Stimulated activated effector memory CD8-positive, alpha-beta T cell treated with anti-CD3 and anti-CD28 coated beads, Interleukin-12 subunit alpha, Interleukin-12 subunit beta, amount 100 ng/mL, for 72 hours (primary cell): ENCODE data around the gene HGS.
"Not testable (repeated sequence)": the region's sequence is repeated elsewhere in the genome, so short reads cannot be mapped to it uniquely, and the experiment has no call there.

ENCODE experiments used
- ATAC-seq: fragments of 150-1000 bp; cut with Tn5 transposase; 2 replicates; pipeline ENCODE4 v1.10.0; 2021
- DNase-seq, 2 donors: peaks; one replicate each; pipeline ENCODE4 v3.0.0; 2021 to 2022; ENCODE audit warnings: low spot score in 2 of 2
- H3K27ac Mint-ChIP-seq: one replicate; pipeline ENCODE4 v1.8.0; 2022; ENCODE audit warnings: mild to moderate bottlenecking, mixed read lengths
- H3K36me3 Mint-ChIP-seq: one replicate; pipeline ENCODE4 v1.8.0; 2022; ENCODE audit warnings: mild to moderate bottlenecking, mixed read lengths
- H3K4me1 Mint-ChIP-seq: one replicate; pipeline ENCODE4 v1.8.0; 2022; ENCODE audit warnings: mixed read lengths
- H3K4me3 Mint-ChIP-seq: one replicate; pipeline ENCODE4 v1.8.0; 2022; ENCODE audit warnings: mild to moderate bottlenecking, mixed read lengths
- H3K9me3 Mint-ChIP-seq: one replicate; pipeline ENCODE4 v1.8.0; 2022; ENCODE audit warnings: mixed read lengths

Gene HGS

GRCh38 chr17:81667754-81668153 is 16.1 kb upstream of the HGS start:
- peak overlapping the region; percentile 91 for H3K4me3 Mint-ChIP-seq
- peaks cover 86% of the 10 kb centered on the region for H3K36me3 Mint-ChIP-seq
- H3K4me1 Mint-ChIP-seq, result peaks cover 32% of the 10 kb centered on the region
- no peak for DNase-seq
- H3K9me3 Mint-ChIP-seq, result no peaks in the 10 kb centered on the region
- no peak for ATAC-seq
- H3K27ac Mint-ChIP-seq, result peak overlapping the region; percentile 96

- ATAC-seq, result no peak
- Mint-ChIP-seq H3K36me3 (peaks cover 85% of the 10 kb centered on the region), H3K4me1 (peaks cover 25% of the 10 kb centered on the region), H3K27ac (no peak overlapping the region), H3K4me3 (no peak overlapping the region), H3K9me3 (no peaks in the 10 kb centered on the region)
- no peak for DNase-seq
These were observed 11.3 kb upstream of the HGS start for GRCh38 chr17:81672504-81672903.

- H3K4me1 Mint-ChIP-seq, result peaks cover 20% of the 10 kb centered on the region
- H3K9me3 Mint-ChIP-seq, result no peaks in the 10 kb centered on the region
- DNase-seq (no peak), ATAC-seq (peak; percentile 9)
- no peak overlapping the region for H3K4me3 Mint-ChIP-seq
- peaks cover 80% of the 10 kb centered on the region for H3K36me3 Mint-ChIP-seq
- H3K27ac Mint-ChIP-seq, result no peak overlapping the region
These were observed 10.9 kb upstream of the HGS start for GRCh38 chr17:81672954-81673353.

GRCh38 chr17:81673561-81674258 is 10.1 kb upstream of the HGS start:
- no peak overlapping the region for H3K27ac Mint-ChIP-seq
- no peak for DNase-seq
- H3K36me3 Mint-ChIP-seq, result peaks cover 73% of the 10 kb centered on the region
- H3K9me3 Mint-ChIP-seq, result no peaks in the 10 kb centered on the region
- no peak for ATAC-seq
- H3K4me1 Mint-ChIP-seq, result peaks cover 14% of the 10 kb centered on the region
- H3K4me3 Mint-ChIP-seq, result no peak overlapping the region

GRCh38 chr17:81675515-81676221 is 8.1 kb upstream of the HGS start:
- H3K36me3 Mint-ChIP-seq, result peaks cover 53% of the 10 kb centered on the region
- not testable (repeated sequence) for H3K4me1 Mint-ChIP-seq, H3K27ac Mint-ChIP-seq, H3K4me3 Mint-ChIP-seq, H3K9me3 Mint-ChIP-seq, ATAC-seq
- peak in 1 of 2 donors; percentile 62 for DNase-seq

- H3K9me3 Mint-ChIP-seq, result no peaks in the 10 kb centered on the region
- no peak overlapping the region for H3K4me3 Mint-ChIP-seq
- H3K4me1 Mint-ChIP-seq, result peaks cover 9% of the 10 kb centered on the region
- peaks cover 41% of the 10 kb centered on the region for H3K36me3 Mint-ChIP-seq
- no peak for DNase-seq
- no peak for ATAC-seq
- H3K27ac Mint-ChIP-seq, result peak overlapping the region; percentile 55
These were observed 6.9 kb upstream of the HGS start for GRCh38 chr17:81676906-81677305.

- DNase-seq (no peak), ATAC-seq (no peak)
- no peaks in the 10 kb centered on the region for H3K9me3 Mint-ChIP-seq
- no peak overlapping the region for H3K27ac Mint-ChIP-seq
- peaks cover 27% of the 10 kb centered on the region for H3K36me3 Mint-ChIP-seq
- peaks cover 26% of the 10 kb centered on the region for H3K4me1 Mint-ChIP-seq
- H3K4me3 Mint-ChIP-seq, result no peak overlapping the region
These were observed 3.7 kb upstream of the HGS start for GRCh38 chr17:81680150-81680549.

GRCh38 chr17:81681672-81682071 is 2.1 kb upstream of the HGS start:
- no peaks in the 10 kb centered on the region for H3K9me3 Mint-ChIP-seq
- H3K27ac Mint-ChIP-seq, result no peak overlapping the region
- peaks cover 30% of the 10 kb centered on the region for H3K4me1 Mint-ChIP-seq
- no peak for ATAC-seq
- H3K4me3 Mint-ChIP-seq, result peak overlapping the region; percentile 89
- peaks cover 33% of the 10 kb centered on the region for H3K36me3 Mint-ChIP-seq
- no peak for DNase-seq

GRCh38 chr17:81682565-81683207 is 1.1 kb upstream of the HGS start:
- no peak for DNase-seq
- H3K36me3 Mint-ChIP-seq, result peaks cover 43% of the 10 kb centered on the region
- H3K4me3 Mint-ChIP-seq, result peak overlapping the region; percentile 89
- peak overlapping the region; percentile 97 for H3K27ac Mint-ChIP-seq
- ATAC-seq, result no peak
- peaks cover 39% of the 10 kb centered on the region for H3K4me1 Mint-ChIP-seq
- no peaks in the 10 kb centered on the region for H3K9me3 Mint-ChIP-seq

- peaks cover 40% of the 10 kb centered on the region for H3K4me1 Mint-ChIP-seq
- H3K9me3 Mint-ChIP-seq, result no peaks in the 10 kb centered on the region
- peak; percentile 1 for ATAC-seq
- no peak for DNase-seq
- H3K36me3 Mint-ChIP-seq, result peaks cover 48% of the 10 kb centered on the region
- H3K27ac Mint-ChIP-seq, result peak overlapping the region; percentile 97
- H3K4me3 Mint-ChIP-seq, result peak overlapping the region; percentile 89
These were observed 615 bp upstream of the HGS start for GRCh38 chr17:81683208-81683583.

- Mint-ChIP-seq H3K36me3 (peaks cover 60% of the 10 kb centered on the region), H3K4me3 (peak overlapping the region; percentile 89), H3K4me1 (peaks cover 51% of the 10 kb centered on the region), H3K9me3 (no peaks in the 10 kb centered on the region), H3K27ac (peak overlapping the region; percentile 97)
- DNase-seq (no peak), ATAC-seq (peak; percentile 58)
These were observed 666 bp downstream of the HGS start for GRCh38 chr17:81684442-81684911.

- Mint-ChIP-seq H3K27ac (peak overlapping the region; percentile 97), H3K4me1 (peaks cover 58% of the 10 kb centered on the region), H3K4me3 (peak overlapping the region; percentile 89), H3K36me3 (peaks cover 67% of the 10 kb centered on the region), H3K9me3 (no peaks in the 10 kb centered on the region)
- DNase-seq (no peak), ATAC-seq (peak; percentile 49)
These were observed 1.3 kb downstream of the HGS start for GRCh38 chr17:81685108-81685507.

- Mint-ChIP-seq H3K4me3 (no peak overlapping the region), H3K9me3 (no peaks in the 10 kb centered on the region), H3K36me3 (peaks cover 81% of the 10 kb centered on the region), H3K27ac (peak overlapping the region; percentile 37), H3K4me1 (peaks cover 59% of the 10 kb centered on the region)
- DNase-seq (no peak), ATAC-seq (no peak)
These were observed 2.8 kb downstream of the HGS start for GRCh38 chr17:81686614-81687013.

- peaks cover 94% of the 10 kb centered on the region for H3K36me3 Mint-ChIP-seq
- DNase-seq, result no peak
- no peak for ATAC-seq
- no peak overlapping the region for H3K4me3 Mint-ChIP-seq
- H3K9me3 Mint-ChIP-seq, result no peaks in the 10 kb centered on the region
- H3K27ac Mint-ChIP-seq, result peak overlapping the region; percentile 37
- H3K4me1 Mint-ChIP-seq, result peaks cover 52% of the 10 kb centered on the region
These were observed 4.1 kb downstream of the HGS start for GRCh38 chr17:81687770-81688541.

GRCh38 chr17:81688616-81689015 is 4.8 kb downstream of the HGS start:
- H3K4me3 Mint-ChIP-seq, result no peak overlapping the region
- H3K4me1 Mint-ChIP-seq, result peaks cover 51% of the 10 kb centered on the region
- H3K36me3 Mint-ChIP-seq, result peaks cover 98% of the 10 kb centered on the region
- ATAC-seq (no peak), DNase-seq (no peak)
- no peaks in the 10 kb centered on the region for H3K9me3 Mint-ChIP-seq
- peak overlapping the region; percentile 76 for H3K27ac Mint-ChIP-seq
